Lower lobe of right lung (tissue), 2 donors: ENCODE data around the gene TENT4B. TPM values are rescaled to one million over a fixed set of nuclear protein-coding genes. Genes with fewer than 3 reads are reported as not detected.

Experiments
- ATAC-seq, 2 donors: fragments of 200-7000 bp; cut with Tn5 transposase; one replicate each; pipeline ENCODE4 v1.9.1; 2020 to 2022; ENCODE audit warnings: mild to moderate bottlenecking in 2 of 2, moderate library complexity in 2 of 2
- DNase-seq: peaks from one replicate; pipeline ENCODE4 v3.0.0-alpha.2; 2020
- H3K27ac ChIP-seq: fragments of 200-600 bp; one replicate; pipeline ENCODE4 v1.8.0; 2022
- H3K27me3 ChIP-seq: fragments of 200-600 bp; one replicate; pipeline ENCODE4 v1.8.0; 2022; ENCODE audit warnings: low read depth
- H3K36me3 ChIP-seq: fragments of 200-600 bp; one replicate; pipeline ENCODE4 v1.8.0; 2022; ENCODE audit warnings: mild to moderate bottlenecking
- H3K4me1 ChIP-seq: fragments of 200-600 bp; one replicate; pipeline ENCODE4 v1.8.0; 2022
- H3K4me3 ChIP-seq: fragments of 200-600 bp; one replicate; pipeline ENCODE4 v1.8.0; 2022; ENCODE audit warnings: mild to moderate bottlenecking
- H3K9me3 ChIP-seq: fragments of 200-600 bp; one replicate; pipeline ENCODE4 v1.8.0; 2022
- CTCF ChIP-seq: fragments of 200-600 bp; IDR thresholded peaks from one replicate; pipeline ENCODE4 v1.8.0; 2022; ENCODE audit warnings: antibody characterized with exemption, mild to moderate bottlenecking
- intact Hi-C: fragments of 100-400 bp; cut with DNase I; formaldehyde crosslinking; loops from one replicate; pipeline ENCODE4 v1.11.0; 2022
- total RNA-seq: library from RNA; stranded (reverse); fragmentation: NEBNext Ultra II Directional; extraction: Animal tissue kit (Norgen Biotek cat#: 25700); gene quantifications from one replicate; pipeline ENCODE4 v1.2.1, GENCODE V29; 2021
- donor health status: DM: no; HTN: yes; CAD: no; lungs with severe emphysema.

TENT4B gene
- total RNA-seq, 1 donor from 2014 or later: 12.8 TPM

GRCh38 chr16:50276326-50276640, 123.2 kb downstream of the TENT4B start:
- H3K4me3 ChIP-seq: peak overlapping the region; percentile 50
- H3K27ac ChIP-seq: peak overlapping the region; percentile 32
- DNase-seq: no peak
- H3K27me3 ChIP-seq: no peaks in the 10 kb centered on the region
- ATAC-seq: no peak
- intact Hi-C loops: no loop called here
- TF ChIP-seq CTCF: no peak
- no peaks in the 10 kb centered on the region for H3K9me3 ChIP-seq
- H3K36me3 ChIP-seq: no peaks in the 10 kb centered on the region
- peaks cover 61% of the 10 kb centered on the region for H3K4me1 ChIP-seq

GRCh38 chr16:50276801-50277555, 123.9 kb downstream of the TENT4B start:
- H3K9me3 ChIP-seq: no peaks in the 10 kb centered on the region
- ATAC-seq: no peak
- no peaks in the 10 kb centered on the region for H3K27me3 ChIP-seq
- intact Hi-C loops: no loop called here
- H3K4me3 ChIP-seq: no peak overlapping the region
- TF ChIP-seq CTCF: no peak
- no peak for DNase-seq
- H3K27ac ChIP-seq: peak overlapping the region; percentile 32
- no peaks in the 10 kb centered on the region for H3K36me3 ChIP-seq
- H3K4me1 ChIP-seq: peaks cover 66% of the 10 kb centered on the region

DNA sequence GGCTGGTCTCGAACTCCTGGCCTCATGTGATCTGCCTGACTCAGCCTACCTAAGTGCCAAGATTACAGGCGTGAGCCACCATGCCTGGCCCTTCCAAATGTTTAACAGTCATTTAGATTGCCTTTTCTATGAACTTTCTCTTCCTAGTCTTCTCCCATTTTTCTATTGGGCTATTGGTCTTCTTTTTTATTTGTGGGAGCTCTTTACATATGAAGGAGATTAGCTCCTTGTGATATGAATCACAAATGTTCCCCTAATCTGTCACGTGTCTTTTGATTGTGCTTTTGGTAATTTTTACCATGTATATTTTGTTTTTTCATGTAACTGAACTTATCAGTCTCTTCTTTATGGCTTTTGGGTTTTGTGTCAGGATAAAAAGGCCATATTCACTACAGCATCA, 125.1 kb downstream of the TENT4B start:
- Histone ChIP-seq H3K27me3 (no peaks in the 10 kb centered on the region), H3K27ac (no peak overlapping the region), H3K36me3 (no peaks in the 10 kb centered on the region), H3K9me3 (no peaks in the 10 kb centered on the region), H3K4me1 (peaks cover 67% of the 10 kb centered on the region), H3K4me3 (no peak overlapping the region)
- intact Hi-C loops: no loop called here
- no peak for TF ChIP-seq CTCF
- ATAC-seq (no peak), DNase-seq (no peak)

DNA sequence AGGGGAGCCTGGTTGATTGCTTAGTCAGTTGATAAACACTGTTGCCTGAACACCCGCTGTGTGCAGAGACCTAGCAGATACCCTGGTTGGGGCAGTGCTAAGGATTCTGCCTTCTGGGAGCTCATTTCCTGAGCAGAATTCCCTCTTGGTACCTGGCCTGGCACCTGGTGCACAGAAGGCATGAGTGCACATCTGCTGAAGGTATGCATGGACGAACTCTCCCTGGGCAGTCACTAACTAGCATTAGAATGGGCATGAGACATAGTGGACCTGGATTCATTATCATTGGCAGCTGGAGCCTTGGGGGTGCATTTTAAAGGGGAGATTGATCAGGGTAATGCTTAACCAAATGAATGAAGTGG, 126.4 kb downstream of the TENT4B start:
- Histone ChIP-seq H3K36me3 (no peaks in the 10 kb centered on the region), H3K4me1 (peaks cover 72% of the 10 kb centered on the region), H3K9me3 (no peaks in the 10 kb centered on the region), H3K4me3 (peak overlapping the region; percentile 34), H3K27me3 (no peaks in the 10 kb centered on the region), H3K27ac (peak overlapping the region; percentile 32)
- TF ChIP-seq CTCF: no peak
- DNase-seq (no peak), ATAC-seq (no peak)
- intact Hi-C loops: no loop called here

DNA sequence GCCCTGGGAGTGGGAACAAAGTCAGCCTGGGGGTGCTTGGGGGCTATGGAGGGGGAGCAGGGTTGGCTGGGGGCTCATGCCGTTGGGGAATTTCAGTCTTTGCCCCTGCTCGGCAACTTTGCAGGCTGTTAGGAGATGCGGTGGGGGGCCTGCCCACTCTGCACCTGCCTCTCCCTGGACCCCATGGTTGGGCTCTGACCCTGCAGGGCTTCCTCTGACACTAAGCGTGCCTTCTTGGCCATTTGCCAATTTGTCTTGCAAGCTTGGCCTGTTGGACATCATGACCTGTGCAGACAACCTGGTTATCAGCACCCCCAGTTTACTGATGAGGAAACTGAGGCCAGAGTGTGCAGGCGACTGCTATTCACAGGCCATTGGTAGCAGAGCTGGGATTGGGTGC, 127.8 kb downstream of the TENT4B start:
- intact Hi-C loops: no loop called here
- Histone ChIP-seq H3K36me3 (no peaks in the 10 kb centered on the region), H3K9me3 (no peaks in the 10 kb centered on the region), H3K4me3 (peak overlapping the region; percentile 37), H3K27me3 (no peaks in the 10 kb centered on the region), H3K27ac (peak overlapping the region; percentile 84), H3K4me1 (peaks cover 82% of the 10 kb centered on the region)
- ATAC-seq (no peak), DNase-seq (peak; percentile 37)
- no peak for TF ChIP-seq CTCF

Other genes with a start within 250 kb of the TENT4B start
- 25.6 TPM for gene CNEP1R1, start 128.1 kb upstream of the TENT4B start, total RNA-seq
- gene HEATR3, start 87.3 kb upstream of the TENT4B start, total RNA-seq: 22.8 TPM
- 115 TPM for gene ADCY7, start 113.2 kb downstream of the TENT4B start, total RNA-seq
- 76.3 TPM for gene BRD7, start 215.7 kb downstream of the TENT4B start, total RNA-seq